PFSK-1 (cell line): ENCODE results near the gene KIAA2012.

Experiments
- POLR2AphosphoS5 ChIP-seq: IDR thresholded peaks from 2 replicates; pipeline ENCODE4 v1.6.1; 2012; ENCODE audit warnings: low read depth, mild to moderate bottlenecking, control low read depth, low read length, moderate library complexity
- REST ChIP-seq, 2 experiments: IDR thresholded peaks; 2 replicates each; pipeline versions ENCODE4 v1.6.1 to v1.8.0; 2011 to 2012; ENCODE audit warnings: low read depth in 2 of 2, low read length in 2 of 2, control low read depth in 1 of 2, inconsistent platforms in 1 of 2, mild to moderate bottlenecking in 1 of 2, moderate library complexity in 1 of 2; ENCODE audit not compliant: insufficient read depth in 1 of 2
- SIN3A ChIP-seq: IDR thresholded peaks from 2 replicates; pipeline ENCODE4 v1.6.1; 2012; ENCODE audit warnings: mild to moderate bottlenecking, low read length, moderate library complexity, borderline replicate concordance; ENCODE audit not compliant: insufficient read depth

- no peak for TF ChIP-seq POLR2AphosphoS5
- TF ChIP-seq SIN3A: no peak
- TF ChIP-seq REST (IDR thresholded peaks at IDR 0.05; ENCODE audit: insufficient read depth in 1 of 2, low read depth in 2 of 2, low read length in 2 of 2): no peak
Observed at GRCh38 chr2:202094426-202094986, 21.5 kb downstream of the KIAA2012 start.
